Ovary (tissue), 3 donors: ENCODE data around the gene CCNK.

ENCODE experiments used
- POLR2A ChIP-seq: fragments of 450-650 bp; IDR thresholded peaks from one replicate; pipeline ENCODE4 v1.6.1; 2017; ENCODE audit warnings: antibody characterized with exemption, mild to moderate bottlenecking, moderate library complexity
- TF ChIP-seq, protein P1 (sequence below), 3 donors: fragments of 450-650 bp in 2 of 3; fragments of 200-600 bp in 1 of 3; IDR thresholded peaks; one replicate each; pipeline versions ENCODE4 v1.5.1 to v1.8.0; 2016 to 2022; ENCODE audit warnings: antibody characterized with exemption in 3 of 3, mild to moderate bottlenecking in 1 of 3
- donor health status: DM: no; HTN: no; CAD: no.

- TF ChIP-seq, protein P1, sequence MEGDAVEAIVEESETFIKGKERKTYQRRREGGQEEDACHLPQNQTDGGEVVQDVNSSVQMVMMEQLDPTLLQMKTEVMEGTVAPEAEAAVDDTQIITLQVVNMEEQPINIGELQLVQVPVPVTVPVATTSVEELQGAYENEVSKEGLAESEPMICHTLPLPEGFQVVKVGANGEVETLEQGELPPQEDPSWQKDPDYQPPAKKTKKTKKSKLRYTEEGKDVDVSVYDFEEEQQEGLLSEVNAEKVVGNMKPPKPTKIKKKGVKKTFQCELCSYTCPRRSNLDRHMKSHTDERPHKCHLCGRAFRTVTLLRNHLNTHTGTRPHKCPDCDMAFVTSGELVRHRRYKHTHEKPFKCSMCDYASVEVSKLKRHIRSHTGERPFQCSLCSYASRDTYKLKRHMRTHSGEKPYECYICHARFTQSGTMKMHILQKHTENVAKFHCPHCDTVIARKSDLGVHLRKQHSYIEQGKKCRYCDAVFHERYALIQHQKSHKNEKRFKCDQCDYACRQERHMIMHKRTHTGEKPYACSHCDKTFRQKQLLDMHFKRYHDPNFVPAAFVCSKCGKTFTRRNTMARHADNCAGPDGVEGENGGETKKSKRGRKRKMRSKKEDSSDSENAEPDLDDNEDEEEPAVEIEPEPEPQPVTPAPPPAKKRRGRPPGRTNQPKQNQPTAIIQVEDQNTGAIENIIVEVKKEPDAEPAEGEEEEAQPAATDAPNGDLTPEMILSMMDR (IDR thresholded peaks at IDR 0.05) = no peak
- no peak for TF ChIP-seq POLR2A
Observed at GRCh38 chr14:99516871-99517642, 35.8 kb downstream of the CCNK start.
